T47D (cell line): ENCODE data around the gene CAST.

Experiments used
- DNase-seq, 2 experiments: peaks; one replicate each; pipeline versions ENCODE4 v3.0.0 to v3.0.0-alpha.2; 2011 to 2012; ENCODE audit warnings: low read depth in 1 of 2, low spot score in 1 of 2
- JUND ChIP-seq: IDR thresholded peaks from 2 replicates; pipeline ENCODE4 v1.6.1; 2012; ENCODE audit warnings: low read depth
- in situ Hi-C: cut with HindIII; loops from 2 replicates; pipeline ENCODE4 v1.10.0; 2016; ENCODE audit warnings: low sequenced_read_pairs, low pct_unique_long_range_greater_than_20kb

CAST gene

DNA sequence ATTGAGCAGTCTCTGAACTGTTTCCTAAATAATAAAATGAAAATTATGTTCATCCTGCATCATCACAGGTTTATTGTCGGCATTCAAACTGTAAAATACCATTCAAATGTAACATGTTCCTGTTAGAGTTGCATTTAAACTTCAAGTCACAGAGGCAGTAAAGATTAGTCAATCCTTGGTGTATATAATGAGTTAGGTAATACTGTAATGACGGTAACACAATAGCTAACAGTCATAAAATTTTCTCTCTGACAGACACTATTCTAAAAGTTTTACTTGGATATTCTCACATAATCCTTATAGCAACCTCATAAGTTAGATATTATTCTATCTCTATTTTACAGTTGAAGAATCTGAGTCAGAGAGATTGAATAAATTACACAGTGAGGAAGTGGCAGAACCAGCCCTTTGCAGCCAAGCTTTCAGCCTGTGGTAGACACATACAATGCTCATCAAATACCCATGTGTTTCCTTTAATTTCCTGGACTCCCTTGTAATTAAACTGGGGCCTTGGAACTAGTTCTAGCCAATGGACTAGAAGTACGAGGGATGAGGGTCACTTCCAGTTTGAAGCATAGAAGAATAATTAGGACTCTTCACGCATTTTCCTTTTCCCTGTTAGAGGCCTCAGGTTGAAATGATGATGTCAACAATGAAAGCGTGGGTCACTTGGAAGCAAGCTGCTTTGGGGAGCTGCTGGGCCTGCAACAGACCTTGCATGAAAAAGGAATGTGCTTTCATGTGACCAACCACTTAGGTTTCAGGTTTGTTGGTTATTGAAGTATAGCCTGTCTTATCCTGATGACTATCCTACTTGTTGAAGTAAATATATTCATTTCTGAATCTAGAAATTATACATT is 12.3 kb upstream of the CAST start:
- no peak for DNase-seq
- in situ Hi-C loops = no loop called here
- no peak for TF ChIP-seq JUND

DNA sequence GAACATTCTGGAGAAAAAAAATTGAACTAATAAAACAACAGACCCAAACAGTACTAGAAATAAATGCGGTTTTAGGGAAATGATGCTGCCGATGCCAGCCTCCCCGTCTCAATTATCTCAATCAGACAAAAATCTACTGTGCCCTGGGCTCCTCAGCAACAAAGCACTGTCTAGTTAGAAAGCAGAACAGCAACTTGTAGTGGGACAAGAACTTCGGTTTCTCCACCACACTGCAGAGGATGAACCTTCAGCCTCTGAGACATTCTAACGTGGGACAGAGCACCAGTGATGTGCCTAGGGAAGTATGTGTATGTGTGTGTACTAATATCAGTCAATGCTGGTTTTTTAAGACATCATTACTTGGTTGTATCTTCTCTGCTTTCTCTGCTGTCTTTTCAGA is 11.1 kb upstream of the CAST start:
- DNase-seq = no peak
- no peak for TF ChIP-seq JUND
- in situ Hi-C loops = no loop called here

DNA sequence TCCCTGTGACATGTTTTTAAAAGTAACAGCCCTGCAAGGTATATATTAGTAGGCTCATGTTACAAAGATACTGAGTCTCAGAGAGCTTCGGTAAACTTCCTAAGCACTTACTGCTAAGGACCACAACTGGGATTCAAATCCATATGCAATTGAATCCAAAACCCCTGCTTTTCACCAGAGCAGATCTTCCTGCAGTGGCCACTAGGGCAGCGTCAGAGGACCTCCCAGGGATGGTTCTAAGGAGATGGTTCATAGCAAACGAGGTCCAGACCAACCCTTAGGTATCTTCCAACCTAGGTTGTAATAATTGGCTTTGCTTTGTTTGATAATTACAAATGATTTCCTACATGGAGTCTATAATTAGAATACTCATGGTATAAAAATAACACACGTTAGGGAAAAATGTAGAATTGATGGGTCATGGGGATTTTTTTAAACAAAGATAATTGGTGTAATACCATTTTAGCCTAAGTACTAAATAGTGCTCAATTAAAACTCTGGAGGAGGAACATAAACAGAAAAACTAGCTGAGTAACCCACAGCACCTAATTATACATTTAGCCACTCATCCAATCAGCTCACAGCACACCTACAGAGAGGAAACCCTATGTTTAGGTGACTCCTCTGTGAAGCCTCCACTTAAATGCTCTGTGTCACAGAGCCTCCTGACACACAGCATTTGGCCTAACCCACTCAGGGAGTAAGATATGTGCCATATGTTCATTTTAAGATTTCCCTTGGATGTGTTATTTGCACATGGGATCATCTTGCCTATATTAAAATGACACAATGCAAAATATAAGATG is 10.0 kb upstream of the CAST start:
- in situ Hi-C loops = no loop called here

DNA sequence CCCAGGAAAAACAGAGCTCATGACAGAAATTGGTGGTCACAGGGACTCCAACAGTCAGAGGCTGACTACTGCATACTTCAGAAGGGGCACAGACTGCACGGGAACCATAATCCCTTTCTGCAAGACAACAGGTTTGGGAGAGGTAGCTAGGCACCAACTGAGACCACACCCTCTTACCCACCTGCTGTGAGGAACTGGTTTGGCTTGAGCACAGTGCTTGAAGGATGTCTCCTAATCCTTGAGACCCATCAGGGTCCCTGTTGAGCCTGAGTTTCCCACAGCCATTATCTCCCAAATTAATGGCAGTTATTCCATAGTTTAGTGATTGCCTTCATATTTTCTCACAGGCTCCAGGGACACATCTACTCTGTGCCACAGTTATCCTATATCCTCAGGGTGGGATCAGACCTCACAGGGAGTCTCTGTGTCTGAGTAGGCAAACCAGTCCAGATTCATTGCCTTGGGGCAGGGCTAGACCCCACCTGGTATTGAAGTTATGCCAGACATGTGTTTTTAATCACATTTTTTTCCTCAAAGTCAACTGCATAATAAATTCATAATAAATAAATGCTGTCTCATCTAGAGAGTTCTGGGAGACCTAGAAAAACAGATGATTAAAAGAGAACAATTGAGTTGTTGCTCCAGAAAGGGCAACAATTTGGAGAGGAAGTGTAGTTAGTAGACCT is 9.3 kb upstream of the CAST start:
- TF ChIP-seq JUND = no peak
- DNase-seq = no peak
- in situ Hi-C loops = no loop called here

More for the DNA sequence above, 10.0 kb upstream of the CAST start:
- TF ChIP-seq JUND = no peak
- DNase-seq = peak in 1 of 2 experiments; percentile 34

DNA sequence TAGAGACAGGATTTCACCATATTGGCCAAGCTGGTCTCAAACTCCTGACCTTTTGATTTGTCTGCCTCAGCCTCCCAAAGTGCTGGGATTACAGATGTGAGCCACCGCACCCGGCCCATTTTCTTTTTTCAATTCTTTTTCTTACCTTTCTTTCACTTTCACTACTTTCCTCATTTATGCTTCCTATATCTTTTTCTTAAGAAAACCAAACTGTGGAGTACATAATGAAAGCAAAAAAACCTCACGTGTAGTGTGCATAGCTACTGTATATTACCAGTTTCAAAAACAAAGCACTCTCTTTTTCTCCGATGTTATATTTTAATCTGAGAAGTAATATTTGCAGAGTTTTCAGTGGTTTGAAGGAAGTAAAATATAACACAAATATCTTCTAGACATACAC is 8.0 kb upstream of the CAST start:
- in situ Hi-C loops = no loop called here
- TF ChIP-seq JUND = no peak
- no peak for DNase-seq

DNA sequence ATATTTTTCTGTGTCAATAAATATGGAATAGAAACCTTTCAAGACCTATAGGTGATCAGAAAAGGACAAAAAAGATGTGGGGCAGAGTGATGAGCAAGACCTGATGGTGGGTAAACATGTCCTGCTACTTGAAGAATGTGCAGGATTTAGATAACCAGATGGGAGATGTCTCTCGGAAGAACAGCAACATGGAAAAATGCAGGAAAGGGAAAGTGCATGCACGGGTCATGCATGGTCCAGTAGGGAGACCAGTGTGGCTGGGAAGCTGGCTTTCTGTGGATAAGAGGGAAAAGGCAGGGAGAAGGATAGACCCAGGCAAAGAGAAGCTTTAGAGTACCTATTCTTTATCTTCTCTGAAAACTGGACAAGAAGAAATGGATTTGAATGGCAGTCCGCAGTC is 7.1 kb upstream of the CAST start:
- no peak for TF ChIP-seq JUND
- no peak for DNase-seq

DNA sequence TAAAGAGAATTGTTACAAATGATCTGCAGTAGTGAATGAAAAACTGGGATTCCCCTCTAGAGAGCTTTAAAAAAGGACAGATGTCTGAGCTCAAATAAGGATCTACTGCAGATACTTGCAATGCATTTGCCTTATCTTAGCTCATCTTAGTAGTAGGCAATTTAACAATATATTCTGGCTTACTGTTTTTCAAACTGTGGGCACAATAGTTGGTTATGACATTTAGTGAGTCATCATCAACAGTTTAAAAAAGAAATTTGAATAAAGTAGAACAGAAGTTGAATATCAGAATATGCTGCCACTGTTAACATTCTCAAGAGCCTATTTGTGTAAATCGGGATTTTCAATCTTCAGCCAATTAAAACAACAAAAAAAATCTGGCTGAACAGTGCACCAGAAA is 6.7 kb upstream of the CAST start:
- DNase-seq = no peak
- in situ Hi-C loops = no loop called here
- no peak for TF ChIP-seq JUND

More for the DNA sequence above, 7.1 kb upstream of the CAST start:
- in situ Hi-C loops = no loop called here

DNA sequence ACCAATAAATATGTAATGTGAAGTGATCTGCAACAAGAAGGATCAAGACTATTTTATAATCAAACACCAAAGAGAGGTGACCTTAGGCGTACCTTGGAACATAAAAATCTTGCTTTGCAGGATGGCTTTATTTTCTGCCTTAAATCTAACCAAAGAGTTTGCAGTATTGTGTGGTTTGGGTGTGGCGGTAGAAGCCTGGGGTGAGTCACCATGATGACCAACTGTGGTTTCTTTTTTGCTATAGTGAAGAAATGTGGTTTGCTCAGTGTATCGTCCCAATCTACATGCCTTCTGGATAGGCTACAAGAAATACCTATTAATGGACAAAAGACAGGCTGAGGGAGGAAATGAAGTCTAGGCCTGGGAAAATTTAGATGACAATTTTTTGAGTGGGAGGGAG is 5.1 kb upstream of the CAST start:
- DNase-seq = peak in 1 of 2 experiments; percentile 43
- in situ Hi-C loops = no loop called here
- TF ChIP-seq JUND = no peak

DNA sequence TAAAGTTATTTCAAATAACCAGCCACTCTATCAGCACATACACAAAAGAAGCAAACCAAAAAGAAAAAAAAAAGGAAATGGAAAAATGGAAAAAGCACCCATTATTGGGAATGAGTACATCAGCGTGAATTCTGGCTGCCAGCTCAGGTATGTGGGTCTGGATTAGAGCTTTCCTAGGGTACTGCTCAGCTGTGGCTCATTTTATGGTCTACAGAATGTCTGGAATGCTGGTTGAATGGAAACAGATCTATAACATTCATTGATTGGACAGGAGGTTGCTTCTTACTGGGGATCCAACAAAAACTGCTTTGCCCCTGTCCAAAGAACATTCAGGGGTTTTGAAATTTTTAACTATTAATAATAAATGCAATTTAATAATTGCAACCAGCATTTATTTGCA is 3.9 kb upstream of the CAST start:
- in situ Hi-C loops = no loop called here
- no peak for TF ChIP-seq JUND
- no peak for DNase-seq

DNA sequence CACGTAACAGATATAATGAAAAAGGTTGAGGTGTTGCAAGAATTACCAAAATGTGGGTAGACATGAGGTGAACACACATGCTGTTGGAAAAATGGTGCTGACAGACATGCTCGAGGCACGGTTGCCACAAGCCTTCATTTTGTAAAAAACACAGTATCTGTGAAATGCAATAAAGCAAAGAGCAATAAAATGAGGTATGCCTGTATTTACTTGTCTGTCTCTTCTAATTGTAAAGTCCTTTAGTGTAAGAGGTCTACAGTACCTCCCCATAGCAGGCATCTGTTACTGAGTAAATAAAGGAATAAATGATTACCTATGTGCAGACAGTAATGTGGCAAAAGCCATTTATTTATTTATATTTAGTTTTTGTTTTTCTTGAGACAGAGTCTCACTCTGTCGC is 3.0 kb upstream of the CAST start:
- no peak for DNase-seq
- TF ChIP-seq JUND = no peak
- in situ Hi-C loops = no loop called here

DNA sequence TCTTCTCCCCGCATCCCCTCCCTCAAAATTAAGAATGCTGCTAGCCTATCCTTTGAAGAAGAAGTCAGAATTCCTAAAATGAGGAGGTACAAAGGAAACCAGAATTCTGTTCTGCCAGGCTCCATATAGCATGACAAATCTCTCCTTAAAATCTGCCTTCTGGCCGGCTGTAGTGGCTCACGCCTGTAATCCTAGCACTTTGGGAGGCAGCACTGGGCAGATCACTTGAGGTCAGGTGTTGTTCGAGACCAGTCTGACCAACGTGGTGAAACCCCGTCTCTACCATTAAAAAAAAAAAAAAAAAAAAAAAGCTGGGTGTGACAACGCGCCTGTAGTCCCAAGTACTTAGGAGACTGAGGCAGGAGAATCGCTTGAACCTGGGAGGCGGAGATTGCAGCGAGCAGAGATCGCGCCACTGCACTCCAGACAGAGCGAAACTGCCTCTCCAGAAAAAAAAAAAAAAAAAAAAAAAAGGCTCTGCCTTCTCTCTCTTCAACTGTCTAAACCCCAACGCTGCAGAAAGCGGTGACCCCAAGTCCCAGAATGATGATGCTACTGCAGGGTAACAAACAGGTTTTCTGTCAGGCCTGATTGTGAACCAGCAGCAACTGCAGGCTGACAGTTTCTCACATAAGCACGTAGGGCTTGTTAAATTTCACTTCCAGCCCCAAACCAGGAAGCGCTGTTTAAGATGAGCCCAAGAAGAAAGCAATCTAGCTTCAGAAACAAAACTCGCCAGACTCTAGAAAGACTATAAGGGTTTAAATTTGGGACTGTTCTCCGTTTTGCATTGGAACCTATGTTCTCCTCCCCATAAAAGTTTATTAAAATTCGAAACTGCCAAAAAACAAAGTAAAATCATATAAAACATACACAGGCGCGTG is 963 bp upstream of the CAST start:
- in situ Hi-C loops = no loop called here
- peak in 1 of 2 experiments; percentile 27 for DNase-seq
- TF ChIP-seq JUND = no peak

DNA sequence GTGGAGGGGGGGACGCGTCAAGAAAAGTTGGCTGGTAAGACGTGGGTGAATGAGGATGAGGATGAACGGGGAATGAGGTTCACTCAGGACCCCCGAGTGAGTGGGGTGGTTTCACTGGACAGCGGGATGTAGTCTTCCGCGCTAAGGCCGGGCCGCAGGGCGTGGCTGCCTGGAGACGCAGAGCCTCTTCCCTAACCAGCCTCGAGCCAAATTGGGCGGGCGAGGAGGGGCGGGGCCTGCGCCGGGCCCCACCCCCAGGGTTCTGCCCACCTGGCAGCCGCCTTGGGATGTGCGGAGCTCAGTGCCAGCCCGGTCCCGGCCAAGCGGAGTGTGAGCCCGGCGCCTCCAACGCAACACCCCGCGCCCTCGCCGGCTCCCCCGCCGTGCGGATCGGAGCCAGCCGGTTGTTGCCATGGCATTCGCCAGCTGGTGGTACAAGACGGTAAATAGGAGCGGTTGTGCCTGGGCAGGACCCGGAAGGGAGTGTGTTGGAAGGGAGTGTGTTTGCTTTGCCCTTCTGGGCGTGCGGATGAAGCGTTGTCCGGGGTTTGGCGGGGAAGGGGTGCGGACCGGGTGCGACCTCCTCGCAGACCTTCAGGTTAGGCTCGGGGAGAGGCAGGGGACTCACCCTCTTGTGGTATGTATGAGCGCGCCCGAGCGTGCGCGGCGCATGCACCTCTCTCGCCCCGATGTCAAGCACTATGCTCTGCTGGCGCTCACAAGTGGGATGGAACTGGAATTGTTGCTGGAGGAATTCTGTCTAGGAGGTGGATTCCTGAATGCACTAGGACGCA is 746 bp downstream of the CAST start:
- TF ChIP-seq JUND = no peak

More for the DNA sequence above, 746 bp downstream of the CAST start:
- in situ Hi-C loops = no loop called here
- peak; percentile 95 to 96 for DNase-seq
